IMR-90 (cell line): Measurements from ENCODE around the gene GRIK3. TPM values are rescaled to one million over a fixed set of nuclear protein-coding genes. Genes with fewer than 3 reads are reported as not detected.

ENCODE experiments used
- ATAC-seq: fragments of 200-7000 bp; cut with Tn5 transposase; 2 replicates; pipeline ENCODE4 v1.9.1; 2020; ENCODE audit warnings: low read depth, mild to moderate bottlenecking, moderate library complexity
- BruUV-seq: library from RNA; stranded (reverse); fragments of 400-500 nt; replicated peaks from 2 replicates; lab custom pipeline; 2021; lab: Mats Ljungman, UMichigan
- CTCF ChIA-PET: fragments of 300-600 bp; formaldehyde crosslinking; extraction: SDS; loops from one replicate; lab custom pipeline; 2021; ENCODE audit warnings: antibody characterized with exemption; lab: Yijun Ruan, JAX
- POLR2A ChIA-PET: fragments of 300-600 bp; sonication (Branson Sonifier 250); formaldehyde crosslinking; loops from one replicate; lab custom pipeline; 2022; ENCODE audit warnings: antibody characterized with exemption; ENCODE audit not compliant: unreplicated experiment; lab: Charles Lee
- DNase-seq: peaks from one replicate; pipeline ENCODE4 v3.0.0; 2013
- H2AFZ ChIP-seq: replicated peaks from 2 replicates; pipeline ENCODE3; 2013; ENCODE audit warnings: low read length, mild to moderate bottlenecking; ENCODE audit not compliant: poor library complexity
- H2AK5ac ChIP-seq: 2 replicates; pipeline ENCODE4 v1.6.1; 2013; ENCODE audit warnings: low read depth, low read length, inconsistent platforms
- H2AK9ac ChIP-seq: replicated peaks from 2 replicates; pipeline ENCODE3; 2013; ENCODE audit warnings: mild to moderate bottlenecking, low read depth, low read length, moderate library complexity; ENCODE audit not compliant: poor library complexity
- H2BK120ac ChIP-seq: 2 replicates; pipeline ENCODE4 v1.6.1; 2013; ENCODE audit warnings: low read depth, low read length, inconsistent platforms
- H2BK15ac ChIP-seq: 3 replicates; pipeline ENCODE4 v1.6.1; 2013; ENCODE audit warnings: low read depth, low read length, inconsistent platforms
- H2BK20ac ChIP-seq: 2 replicates; pipeline ENCODE4 v1.6.1; 2013; ENCODE audit warnings: low read depth, mild to moderate bottlenecking, inconsistent platforms, low read length, moderate library complexity
- H2BK5ac ChIP-seq: 2 replicates; pipeline ENCODE4 v1.6.1; 2013; ENCODE audit warnings: mild to moderate bottlenecking, low read depth, low read length, inconsistent platforms; ENCODE audit not compliant: poor library complexity, severe bottlenecking
- H3K14ac ChIP-seq: replicated peaks from 2 replicates; pipeline ENCODE4 v1.6.1; 2013; ENCODE audit warnings: low read depth, low read length, inconsistent platforms
- H3K18ac ChIP-seq: 2 replicates; pipeline ENCODE4 v1.6.1; 2013; ENCODE audit warnings: low read depth, low read length, control low read depth
- H3K23ac ChIP-seq: 2 replicates; pipeline ENCODE4 v1.6.1; 2013; ENCODE audit warnings: low read depth, low read length, inconsistent platforms
- H3K27ac ChIP-seq: 2 replicates; pipeline ENCODE4 v1.5.1; 2013; ENCODE audit warnings: mild to moderate bottlenecking, control low read depth, low read length; ENCODE audit not compliant: insufficient read depth
- H3K27me3 ChIP-seq: 2 replicates; pipeline ENCODE4 v1.6.1; 2013; ENCODE audit warnings: low read length; ENCODE audit not compliant: control insufficient read depth, insufficient read depth
- H3K36me3 ChIP-seq: 2 replicates; pipeline ENCODE4 v1.6.1; 2013; ENCODE audit warnings: low read length, mixed read lengths; ENCODE audit not compliant: control insufficient read depth, insufficient read depth
- H3K4ac ChIP-seq: 2 replicates; pipeline ENCODE4 v1.6.1; 2013; ENCODE audit warnings: low read depth, low read length, inconsistent platforms
- H3K4me1 ChIP-seq: 2 replicates; pipeline ENCODE4 v1.6.1; 2013; ENCODE audit warnings: low read length, mixed read lengths; ENCODE audit not compliant: control insufficient read depth, insufficient read depth
- H3K4me2 ChIP-seq: 2 replicates; pipeline ENCODE4 v1.6.1; 2013; ENCODE audit warnings: low read depth, mild to moderate bottlenecking, control low read depth, low read length, moderate library complexity
- H3K4me3 ChIP-seq: 2 replicates; pipeline ENCODE4 v1.5.1; 2013; ENCODE audit warnings: low read depth, mild to moderate bottlenecking, control low read depth, low read length, moderate library complexity; ENCODE audit not compliant: insufficient read depth
- H3K56ac ChIP-seq: 2 replicates; pipeline ENCODE4 v1.6.1; 2013; ENCODE audit warnings: low read length, inconsistent platforms; ENCODE audit not compliant: insufficient read depth; ENCODE audit errors: extremely low read depth
- H3K79me1 ChIP-seq, 2 experiments: 2 replicates each; pipeline ENCODE4 v1.6.1; 2013; ENCODE audit warnings: low read length in 2 of 2, inconsistent platforms in 1 of 2, low read depth in 1 of 2
- H3K9ac ChIP-seq: 2 replicates; pipeline ENCODE4 v1.6.1; 2013; ENCODE audit warnings: low read depth, low read length, control low read depth
- H3K9me1 ChIP-seq: 2 replicates; pipeline ENCODE4 v1.6.1; 2013; ENCODE audit warnings: low read length, inconsistent platforms; ENCODE audit not compliant: insufficient read depth
- H3K9me3 ChIP-seq: 2 replicates; pipeline ENCODE4 v1.6.1; 2013; ENCODE audit warnings: low read length; ENCODE audit not compliant: control insufficient read depth, insufficient read depth
- H4K20me1 ChIP-seq: 2 replicates; pipeline ENCODE4 v1.6.1; 2013; ENCODE audit warnings: low read length, inconsistent platforms; ENCODE audit not compliant: insufficient read depth
- H4K5ac ChIP-seq: 2 replicates; pipeline ENCODE4 v1.6.1; 2013; ENCODE audit warnings: mild to moderate bottlenecking, low read depth, low read length, control low read depth
- H4K8ac ChIP-seq, 2 experiments: 2 replicates each; pipeline ENCODE4 v1.6.1; 2013; ENCODE audit warnings: low read depth in 2 of 2, low read length in 2 of 2, control low read depth in 1 of 2, inconsistent platforms in 1 of 2
- H4K91ac ChIP-seq: 2 replicates; pipeline ENCODE4 v1.6.1; 2013; ENCODE audit warnings: low read depth, low read length, inconsistent platforms; ENCODE audit not compliant: insufficient read depth
- FOS ChIP-seq: fragments of 150-350 bp; IDR thresholded peaks from 2 replicates; pipeline ENCODE4 v1.6.1; 2016; ENCODE audit warnings: low read depth, low read length
- MAZ ChIP-seq: IDR thresholded peaks from 2 replicates; pipeline ENCODE4 v1.6.1; 2012; ENCODE audit warnings: low read depth, mild to moderate bottlenecking, low read length, improper control_type of control experiment, moderate library complexity, borderline replicate concordance
- MXI1 ChIP-seq: IDR thresholded peaks from 2 replicates; pipeline ENCODE4 v1.6.1; 2012; ENCODE audit warnings: low read depth, mild to moderate bottlenecking, low read length, moderate library complexity, borderline replicate concordance
- RCOR1 ChIP-seq: IDR thresholded peaks from 2 replicates; pipeline ENCODE4 v1.6.1; 2012; ENCODE audit warnings: mild to moderate bottlenecking, low read length, improper control_type of control experiment; ENCODE audit not compliant: insufficient replicate concordance
- SMC3 ChIP-seq: fragments of 150-350 bp; IDR thresholded peaks from 2 replicates; pipeline ENCODE4 v1.6.1; 2016; ENCODE audit warnings: low read depth, mild to moderate bottlenecking, antibody characterized with exemption, low read length, moderate library complexity
- WGBS, 2 experiments: methylation state at CpG; one replicate each; pipeline versions ENCODE4 v1.1.5 to v1.1.7; 2013; ENCODE audit warnings: missing lambda C conversion rate in 2 of 2; ENCODE audit not compliant: insufficient read length in 1 of 2; ENCODE audit errors: extremely low coverage in 2 of 2; 5-methylcytosine and 5-hydroxymethylcytosine counted together
- dilution Hi-C: fragments of 300-500 bp; cut with HindIII; formaldehyde crosslinking; loops from one replicate; pipeline ENCODE4 v1.14.3; 2018; ENCODE audit warnings: low sequenced_read_pairs; ENCODE audit not compliant: unreplicated experiment
- in situ Hi-C: fragments of 300-500 bp; cut with MboI; formaldehyde crosslinking; loops from 3 replicates; pipeline ENCODE4 v1.14.3; 2019; ENCODE audit warnings: low sequenced_read_pairs, inconsistent platforms, mixed read lengths
- intact Hi-C: fragments of 100-400 bp; cut with micrococcal nuclease; formaldehyde crosslinking; loops from 2 replicates; pipeline ENCODE4 v1.10.0; 2022
- polyA plus RNA-seq, 3 experiments: library from polyadenylated mRNA; depleted of rRNA; stranded (reverse); fragments of >200 nt; gene quantifications; 2 replicates each; pipeline ENCODE4 v1.2.3, GENCODE V29; 2012; ENCODE audit warnings: low replicate concordance in 1 of 3
- total RNA-seq: library from RNA; depleted of rRNA; stranded (reverse); fragments of >200 nt; gene quantifications from 2 replicates; pipeline ENCODE4 v1.2.3, GENCODE V29; 2012
- TF ChIP-seq, protein P1 (sequence below): conservative IDR thresholded peaks from 2 replicates; pipeline ENCODE4 v1.5.1; 2012; ENCODE audit warnings: mild to moderate bottlenecking, low read depth, low read length, improper control_type of control experiment

GRIK3 gene
- total and polyA plus RNA-seq, 2 of the 4 experiments (the other 2 are of a cell fraction) = not detected

DNA sequence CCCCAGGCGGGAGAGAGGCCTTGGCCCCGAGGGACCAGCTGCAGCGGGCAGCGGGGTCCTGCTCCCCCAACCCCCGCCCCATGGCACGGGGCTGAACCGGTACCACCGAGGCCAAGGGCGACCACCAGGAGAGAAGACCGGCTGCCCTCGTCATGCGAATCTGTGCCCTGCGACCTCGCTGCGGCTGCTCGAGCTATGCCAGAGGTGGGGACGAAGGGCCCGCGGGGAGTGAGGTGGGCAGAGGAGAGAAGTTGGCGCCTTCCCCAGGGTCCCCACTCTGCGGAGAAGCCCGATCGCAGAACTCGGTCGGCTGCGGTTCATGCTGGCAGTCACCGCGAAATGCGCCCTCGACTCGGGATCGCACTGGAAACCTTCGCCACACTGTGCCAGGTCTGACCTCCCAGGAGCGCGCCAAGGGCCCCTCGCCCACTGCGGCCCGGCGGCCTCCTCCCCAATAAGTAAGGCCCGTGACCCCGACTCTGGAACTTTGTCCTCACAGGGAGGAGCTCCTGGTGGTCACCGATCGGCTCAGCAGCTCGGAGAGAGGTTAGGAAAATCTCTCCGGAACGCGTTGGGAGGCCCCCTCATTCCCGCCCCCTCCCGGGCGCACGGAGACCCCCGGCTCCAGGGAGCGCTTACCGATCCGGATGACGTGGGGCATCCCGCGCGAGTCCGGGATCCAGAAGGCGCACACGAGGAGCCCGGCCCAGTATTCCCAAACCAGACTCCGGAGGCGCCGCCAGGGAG is 787 bp downstream of the GRIK3 start:
- Histone ChIP-seq H4K20me1 (no peaks in the 10 kb centered on the region; the same call in 1 of the 2 replicates), H2BK15ac (no peak overlapping the region), H3K27me3 (peaks cover 44% of the 10 kb centered on the region), H3K18ac (no peak overlapping the region), H2BK5ac (no peak overlapping the region), H3K79me1 (no peaks in the 10 kb centered on the region), H2BK20ac (no peak overlapping the region), H3K27ac (no peak overlapping the region), H3K4ac (no peak overlapping the region), H2BK120ac (no peak overlapping the region), H3K9me1 (no peaks in the 10 kb centered on the region), H3K4me1 (no peaks in the 10 kb centered on the region), H3K23ac (no peak overlapping the region), H3K56ac (no peak overlapping the region), H3K36me3 (no peaks in the 10 kb centered on the region), H3K4me2 (no peak overlapping the region), H4K5ac (no peak overlapping the region), H3K9me3 (no peaks in the 10 kb centered on the region), H3K4me3 (no peak overlapping the region), H4K91ac (no peak overlapping the region), H4K8ac (no peak overlapping the region), H2AFZ (no peak overlapping the region), H2AK5ac (no peak overlapping the region), H3K14ac (no peak overlapping the region), H2AK9ac (no peak overlapping the region), H3K9ac (no peak overlapping the region)
- DNase-seq = no peak
- in situ Hi-C loops (no loop called here), intact Hi-C loops (no loop called here), dilution Hi-C loops (no loop called here)
- ChIA-PET CTCF (no interaction called here), POLR2A (no interaction called here)
- WGBS, 2 experiments = 0% methylated on average over 6 of the region's 66 CpGs; no CpG with 5 or more reads in 1 of the 2 experiments
- BruUV-seq = no TSS peak
- no peak for ATAC-seq
- no peak for TF ChIP-seq SMC3
- no peak for TF ChIP-seq MXI1
- TF ChIP-seq MAZ = no peak
- TF ChIP-seq, protein P1, sequence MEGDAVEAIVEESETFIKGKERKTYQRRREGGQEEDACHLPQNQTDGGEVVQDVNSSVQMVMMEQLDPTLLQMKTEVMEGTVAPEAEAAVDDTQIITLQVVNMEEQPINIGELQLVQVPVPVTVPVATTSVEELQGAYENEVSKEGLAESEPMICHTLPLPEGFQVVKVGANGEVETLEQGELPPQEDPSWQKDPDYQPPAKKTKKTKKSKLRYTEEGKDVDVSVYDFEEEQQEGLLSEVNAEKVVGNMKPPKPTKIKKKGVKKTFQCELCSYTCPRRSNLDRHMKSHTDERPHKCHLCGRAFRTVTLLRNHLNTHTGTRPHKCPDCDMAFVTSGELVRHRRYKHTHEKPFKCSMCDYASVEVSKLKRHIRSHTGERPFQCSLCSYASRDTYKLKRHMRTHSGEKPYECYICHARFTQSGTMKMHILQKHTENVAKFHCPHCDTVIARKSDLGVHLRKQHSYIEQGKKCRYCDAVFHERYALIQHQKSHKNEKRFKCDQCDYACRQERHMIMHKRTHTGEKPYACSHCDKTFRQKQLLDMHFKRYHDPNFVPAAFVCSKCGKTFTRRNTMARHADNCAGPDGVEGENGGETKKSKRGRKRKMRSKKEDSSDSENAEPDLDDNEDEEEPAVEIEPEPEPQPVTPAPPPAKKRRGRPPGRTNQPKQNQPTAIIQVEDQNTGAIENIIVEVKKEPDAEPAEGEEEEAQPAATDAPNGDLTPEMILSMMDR = no peak
- TF ChIP-seq FOS = no peak
- TF ChIP-seq RCOR1 = no peak
